Left kidney (tissue), 8 donors: ENCODE measurements around the gene PLA2G6. TPM values are rescaled to one million over a fixed set of nuclear protein-coding genes. Genes with fewer than 3 reads are reported as not detected.

Source experiments
- DNase-seq: peaks from one replicate; pipeline ENCODE4 v3.0.0-alpha.2; 2013
- long read RNA-seq, 8 donors: transcript quantifications; one replicate each; lab custom pipeline, GENCODE V29; 2026
- polyA plus RNA-seq: library from polyadenylated mRNA; unstranded; fragments of 120-200 nt; gene quantifications from one replicate; pipeline ENCODE4 v1.2.1, GENCODE V29; 2013; ENCODE audit not compliant: insufficient read length

Gene PLA2G6, protein sequence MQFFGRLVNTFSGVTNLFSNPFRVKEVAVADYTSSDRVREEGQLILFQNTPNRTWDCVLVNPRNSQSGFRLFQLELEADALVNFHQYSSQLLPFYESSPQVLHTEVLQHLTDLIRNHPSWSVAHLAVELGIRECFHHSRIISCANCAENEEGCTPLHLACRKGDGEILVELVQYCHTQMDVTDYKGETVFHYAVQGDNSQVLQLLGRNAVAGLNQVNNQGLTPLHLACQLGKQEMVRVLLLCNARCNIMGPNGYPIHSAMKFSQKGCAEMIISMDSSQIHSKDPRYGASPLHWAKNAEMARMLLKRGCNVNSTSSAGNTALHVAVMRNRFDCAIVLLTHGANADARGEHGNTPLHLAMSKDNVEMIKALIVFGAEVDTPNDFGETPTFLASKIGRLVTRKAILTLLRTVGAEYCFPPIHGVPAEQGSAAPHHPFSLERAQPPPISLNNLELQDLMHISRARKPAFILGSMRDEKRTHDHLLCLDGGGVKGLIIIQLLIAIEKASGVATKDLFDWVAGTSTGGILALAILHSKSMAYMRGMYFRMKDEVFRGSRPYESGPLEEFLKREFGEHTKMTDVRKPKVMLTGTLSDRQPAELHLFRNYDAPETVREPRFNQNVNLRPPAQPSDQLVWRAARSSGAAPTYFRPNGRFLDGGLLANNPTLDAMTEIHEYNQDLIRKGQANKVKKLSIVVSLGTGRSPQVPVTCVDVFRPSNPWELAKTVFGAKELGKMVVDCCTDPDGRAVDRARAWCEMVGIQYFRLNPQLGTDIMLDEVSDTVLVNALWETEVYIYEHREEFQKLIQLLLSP
- 50.9 TPM for polyA plus RNA-seq
- long read RNA-seq, donor 1, partial matches to known transcripts = 0 of 1 reads
- long read RNA-seq, donor 1, other reads (novel, unspliced or antisense) = 0 of 1 reads
- long read RNA-seq, donor 2, partial matches to known transcripts = 7 of 7 reads
- long read RNA-seq, donor 2, other reads (novel, unspliced or antisense) = 0 of 7 reads
- long read RNA-seq, donor 3 = 0 reads
- long read RNA-seq, donor 4 = 0 reads
- long read RNA-seq, donor 5, partial matches to known transcripts = 0 of 1 reads
- long read RNA-seq, donor 5, other reads (novel, unspliced or antisense) = 0 of 1 reads
- long read RNA-seq, donor 6 = 0 reads
- long read RNA-seq, donor 7, partial matches to known transcripts = 16 of 17 reads
- long read RNA-seq, donor 7, other reads (novel, unspliced or antisense) = 0 of 17 reads
- long read RNA-seq, donor 8, partial matches to known transcripts = 0 of 1 reads
- long read RNA-seq, donor 8, other reads (novel, unspliced or antisense) = 0 of 1 reads

DNA sequence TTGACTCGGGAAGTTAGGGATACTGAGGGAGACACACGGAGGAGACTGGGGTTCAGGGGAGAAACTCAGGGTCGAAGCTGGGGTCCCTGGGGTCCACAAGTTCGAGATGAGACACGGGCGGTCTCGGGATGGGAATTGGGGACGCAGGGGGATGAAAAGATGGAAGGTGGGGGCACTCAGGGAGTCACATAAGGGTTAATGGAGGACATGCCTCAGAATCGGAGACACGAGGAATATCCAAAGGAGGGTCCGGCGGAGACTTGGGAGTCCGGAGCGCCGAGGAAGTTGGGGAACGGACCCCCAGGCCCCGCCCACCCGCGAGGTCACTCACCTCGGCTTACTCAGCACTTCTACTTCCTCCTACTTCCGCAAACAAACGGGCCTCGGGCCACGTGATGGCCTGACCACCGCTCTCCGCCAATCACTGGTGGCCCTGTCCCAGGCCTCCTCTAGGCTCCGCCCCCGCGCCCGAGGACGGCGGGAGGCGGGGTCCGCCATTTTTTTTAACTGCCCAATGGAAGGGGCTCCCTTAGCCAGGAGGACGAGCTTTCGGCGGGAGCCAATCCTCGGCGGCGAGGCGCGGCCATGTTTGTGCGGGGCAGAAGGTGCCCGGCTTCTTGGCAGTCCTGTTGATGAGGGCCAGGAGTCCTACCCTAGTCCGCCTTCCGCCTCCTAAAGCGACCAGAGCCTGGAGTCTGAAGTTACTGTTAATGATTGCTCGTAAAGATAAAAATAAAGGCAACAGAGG is at the start of gene PLA2G6:
Gene PLA2G6 (minus strand): TSS at position 378 of the 748 bp plus-strand sequence. CDS start 12,404 bp downstream, outside the sequence.
- DNase-seq = peak; percentile 99

DNA sequence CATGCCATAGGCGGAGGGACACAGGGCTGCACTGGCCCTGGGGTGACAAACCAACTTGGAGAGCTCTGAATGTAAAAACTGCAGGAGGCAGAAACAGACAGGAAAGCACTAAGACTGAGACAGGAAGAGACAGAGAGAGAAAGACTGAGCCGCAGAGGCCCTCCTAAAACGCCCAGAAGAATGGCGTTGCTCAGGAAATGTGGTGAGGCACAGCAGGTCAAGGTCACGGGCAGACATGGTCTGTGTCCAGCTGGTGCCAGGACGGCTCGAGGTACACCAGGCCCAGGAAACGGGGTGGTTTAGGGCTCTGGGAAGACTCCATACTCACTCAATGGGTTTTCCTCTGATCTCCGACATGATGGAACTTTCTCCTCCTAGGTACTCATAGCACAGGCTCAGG is 49.3 kb upstream of the PLA2G6 start:
- DNase-seq = no peak

DNA sequence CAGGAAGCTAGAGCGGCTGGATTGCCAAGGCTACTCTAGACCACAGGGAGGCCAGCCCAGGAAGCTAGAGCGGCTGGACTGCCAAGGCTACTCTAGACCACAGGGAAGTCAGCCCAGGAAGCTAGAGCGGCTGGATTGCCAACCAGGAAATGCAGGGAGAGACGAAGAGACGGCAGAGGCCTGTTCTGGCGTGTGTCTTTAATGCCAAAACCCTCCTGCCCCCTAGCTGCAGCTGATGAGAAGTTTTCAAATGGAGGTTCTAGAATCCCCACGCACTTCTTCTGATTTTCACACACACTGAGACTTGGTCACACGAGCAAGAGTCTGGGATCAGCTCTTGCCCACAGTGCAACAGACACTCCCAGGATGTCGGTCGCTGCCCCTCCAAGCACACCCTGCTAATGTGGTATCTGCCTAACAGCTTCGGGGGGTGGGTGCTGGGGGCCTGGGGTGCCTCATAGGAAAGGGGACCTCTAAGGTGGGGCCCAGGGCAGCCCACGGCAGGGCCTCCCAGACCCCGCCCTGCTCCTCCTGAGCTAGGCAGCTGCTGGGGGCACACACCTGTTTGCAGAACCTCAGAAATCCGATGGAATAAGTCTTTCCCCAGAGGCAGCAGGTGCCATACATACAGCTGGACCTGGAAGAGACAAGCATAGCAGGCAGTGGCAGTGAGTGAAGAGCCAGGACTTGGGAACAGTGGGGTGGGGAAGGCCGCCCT is 48.6 kb upstream of the PLA2G6 start:
- DNase-seq = no peak

DNA sequence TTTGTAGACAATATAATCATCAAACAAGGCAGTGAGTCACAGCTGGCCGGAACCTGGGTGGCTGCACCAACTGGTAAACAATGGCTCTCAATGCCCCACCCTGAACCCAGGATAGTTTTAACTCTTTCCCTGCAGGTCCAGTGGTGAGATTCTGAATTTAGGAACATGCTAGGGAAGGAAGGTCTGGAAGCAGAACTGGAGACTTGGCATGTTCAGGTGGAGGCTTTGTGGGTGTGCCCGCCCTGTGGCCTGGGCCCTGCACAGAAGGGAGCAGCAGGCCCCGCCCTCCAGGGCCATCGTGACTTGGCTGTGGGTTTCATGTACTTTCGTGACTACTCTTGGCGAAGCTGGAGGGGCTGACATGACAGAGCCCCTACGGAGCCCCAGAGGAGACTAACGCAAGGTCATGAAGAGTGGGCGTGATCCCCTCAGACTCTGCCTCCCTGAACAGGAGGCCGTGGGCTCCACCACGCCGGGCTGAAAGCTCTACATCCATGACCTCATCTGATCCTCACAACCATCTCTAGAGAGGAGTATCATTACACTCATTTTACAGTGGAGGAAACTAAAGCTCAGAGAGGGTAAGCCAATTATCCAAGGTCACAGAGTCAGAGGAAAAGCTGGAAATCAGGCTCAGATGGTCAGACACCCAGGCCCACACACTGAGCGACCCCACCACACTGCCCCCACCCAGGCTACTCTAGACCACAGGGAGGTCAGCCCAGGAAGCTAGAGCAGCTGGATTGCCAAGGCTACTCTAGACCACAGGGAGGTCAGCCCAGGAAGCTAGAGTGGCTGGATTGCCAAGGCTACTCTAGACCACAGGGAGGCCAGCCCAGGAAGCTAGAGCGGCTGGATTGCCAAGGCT is 47.5 kb upstream of the PLA2G6 start:
- DNase-seq = no peak

DNA sequence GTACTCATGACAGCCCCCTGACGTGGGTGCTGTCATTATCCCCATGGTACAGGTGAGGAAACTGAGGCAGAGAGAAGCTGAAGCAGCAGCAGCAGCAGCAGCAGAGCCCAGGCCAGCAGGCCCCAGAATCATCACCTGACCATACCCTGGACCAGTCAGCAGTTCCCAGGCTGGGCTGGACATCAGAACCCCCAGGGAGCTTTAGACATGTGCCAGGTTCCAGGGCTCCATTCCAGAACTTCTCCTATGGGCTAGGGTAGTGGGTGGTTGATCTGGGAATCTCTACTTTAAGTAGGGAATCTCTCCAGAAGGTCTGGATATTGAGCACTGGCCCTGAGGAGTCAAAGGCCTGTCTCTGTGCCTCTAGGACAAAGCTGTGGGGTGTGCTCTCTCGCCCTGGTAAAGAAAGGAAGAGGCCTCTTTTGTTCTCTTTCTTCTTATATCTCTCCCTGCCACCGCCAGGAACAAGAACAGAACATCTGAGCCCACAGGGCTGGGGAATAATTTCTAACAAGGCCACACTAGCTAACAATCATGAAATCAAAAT is 46.8 kb upstream of the PLA2G6 start:
- no peak for DNase-seq

DNA sequence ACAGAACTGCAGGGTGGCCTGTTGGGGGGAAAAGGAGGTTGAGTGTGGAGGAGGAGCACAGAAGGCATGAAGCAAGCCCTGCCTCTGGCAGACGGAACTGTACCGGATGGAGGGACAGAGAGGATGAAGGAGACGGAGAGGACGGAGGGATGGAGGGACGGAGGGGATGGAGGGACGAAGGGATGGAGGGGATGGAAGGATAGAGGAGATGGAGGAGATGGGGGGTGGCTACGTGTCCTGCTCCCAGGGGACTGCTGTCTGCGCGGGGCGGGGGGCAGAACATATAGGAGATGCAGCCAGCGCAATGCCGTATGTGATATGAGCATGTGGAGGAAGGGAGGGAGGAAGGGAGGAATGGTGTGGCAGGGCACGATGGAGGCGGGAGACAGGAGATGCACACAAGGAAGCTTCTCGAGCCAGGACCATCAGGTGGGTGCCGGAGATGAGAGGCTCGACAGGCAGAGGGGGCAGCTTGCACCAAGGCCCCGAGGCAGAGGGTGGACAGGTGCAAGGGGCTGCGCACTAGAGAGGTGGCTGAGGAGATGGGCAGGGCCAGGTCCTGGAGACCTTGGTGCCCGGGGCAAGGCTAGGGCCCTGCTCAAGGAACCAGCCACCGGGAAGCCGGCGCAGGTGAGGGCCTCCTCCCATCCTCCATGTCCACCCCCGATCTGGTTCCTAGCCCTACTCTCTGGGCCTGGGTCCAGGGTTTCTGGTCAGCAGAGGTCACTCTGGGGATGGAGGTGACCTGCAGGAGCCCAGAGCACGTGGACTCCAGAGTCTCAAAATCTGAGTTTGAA is 45.4 kb upstream of the PLA2G6 start:
- DNase-seq = no peak

DNA sequence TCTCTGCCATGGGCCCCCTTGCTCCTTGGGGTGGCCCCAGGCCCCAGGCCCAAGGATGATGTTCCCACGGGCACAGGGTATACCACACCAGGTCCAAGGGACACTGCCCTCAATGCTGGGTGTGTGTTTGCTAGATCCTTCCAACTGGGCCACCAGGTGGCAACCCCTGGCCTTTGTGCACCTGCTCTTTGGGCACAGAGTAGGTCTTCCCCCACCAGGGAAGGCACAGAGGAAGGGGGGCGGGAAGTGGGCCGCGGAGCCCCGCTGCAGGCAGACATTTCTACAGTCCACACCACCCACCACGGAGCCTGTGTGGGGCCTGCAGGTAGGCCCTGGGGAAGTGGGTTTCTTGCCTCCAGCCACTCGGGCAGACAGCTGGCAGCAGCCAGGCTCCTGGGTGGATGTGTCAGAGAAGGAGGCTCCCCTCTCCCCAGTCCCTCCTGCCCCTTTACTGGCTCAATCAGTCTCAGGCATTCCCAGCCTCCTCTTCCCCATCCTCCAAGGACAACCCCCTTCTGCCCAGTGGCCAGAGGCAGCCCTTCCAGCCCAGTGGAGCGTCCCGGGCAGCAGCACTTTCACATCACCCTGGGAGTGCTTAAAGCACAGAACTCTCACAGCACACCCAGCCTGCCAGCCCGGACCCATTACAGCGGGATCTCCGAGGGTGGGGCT is 41.8 kb upstream of the PLA2G6 start:
- no peak for DNase-seq

DNA sequence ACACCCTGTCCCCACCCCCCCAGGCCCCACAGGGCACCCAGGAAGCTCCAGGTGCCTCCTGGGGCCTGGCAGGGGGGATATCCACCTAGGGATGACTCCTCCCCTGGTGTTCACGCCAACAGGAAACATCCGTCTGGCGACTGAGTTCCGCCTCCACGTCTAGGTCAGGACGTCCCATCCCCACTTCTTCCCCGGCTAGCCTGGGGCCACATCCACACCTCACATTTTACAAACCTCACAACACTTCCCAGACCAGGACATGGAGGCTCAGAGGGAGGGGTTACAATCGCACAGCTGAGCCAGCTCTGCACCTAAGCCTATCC is 41.1 kb upstream of the PLA2G6 start:
- DNase-seq = no peak

DNA sequence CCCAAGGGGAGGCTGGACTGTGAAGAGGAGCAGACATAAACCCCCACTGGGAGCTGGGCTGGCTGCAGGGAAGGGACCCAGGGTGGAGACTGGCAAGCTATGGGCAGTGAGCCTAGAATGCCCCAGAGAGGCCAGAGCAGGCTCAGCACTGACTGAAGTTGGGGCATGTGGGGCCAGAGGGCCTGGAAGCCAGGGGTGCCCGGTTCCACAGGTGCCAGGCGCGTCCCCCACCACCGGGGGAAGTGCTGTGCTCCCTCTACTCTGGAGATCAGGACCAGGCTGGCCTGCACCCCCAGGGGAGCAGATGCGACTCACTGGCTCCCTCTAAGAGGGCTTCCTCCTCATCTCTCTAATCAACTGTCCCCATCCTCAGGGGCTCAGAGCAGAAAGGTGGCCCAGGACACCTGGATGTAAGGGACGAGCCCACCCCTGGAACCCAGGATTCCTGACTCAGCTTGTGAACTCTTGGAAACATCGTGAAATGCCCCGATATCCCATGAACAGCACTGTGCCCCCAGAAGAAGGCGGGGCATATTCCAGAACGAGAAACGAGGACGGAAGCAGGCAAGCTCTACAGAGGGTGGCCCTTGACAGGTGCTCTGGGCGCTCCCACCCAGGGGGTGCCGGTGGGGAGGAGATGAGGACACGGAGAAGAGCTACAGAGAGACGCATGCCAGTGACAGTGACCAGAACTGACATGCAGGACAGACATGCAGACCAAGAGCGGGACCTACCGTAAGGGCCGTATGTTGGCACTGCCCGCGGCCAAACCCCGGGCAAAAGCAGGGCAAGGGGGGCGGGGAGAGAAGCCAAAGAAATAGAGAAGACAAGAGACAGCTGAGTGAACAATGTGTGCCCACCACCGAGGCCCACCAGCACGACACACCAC is 40.5 kb upstream of the PLA2G6 start:
- DNase-seq = no peak

DNA sequence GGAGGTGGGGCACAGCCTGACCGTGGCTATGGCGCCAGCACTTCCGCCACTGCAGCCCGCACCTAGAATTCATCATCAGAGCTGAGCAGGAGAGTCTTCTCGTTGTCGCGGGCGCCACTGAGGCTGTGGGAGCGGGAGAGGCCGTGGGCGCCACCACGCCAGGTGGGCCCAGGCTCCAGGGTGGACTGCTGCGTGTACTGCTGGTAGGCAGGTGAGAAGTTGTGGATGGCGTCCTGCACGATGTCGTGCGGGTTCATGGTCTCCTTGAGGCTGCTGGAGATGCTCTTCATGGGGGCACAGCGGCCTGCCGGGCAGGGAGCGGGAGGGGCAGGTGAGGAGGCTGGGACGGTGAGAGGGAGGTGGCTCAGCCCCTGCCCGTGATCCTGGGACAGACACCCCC is 39.8 kb upstream of the PLA2G6 start:
- no peak for DNase-seq

DNA sequence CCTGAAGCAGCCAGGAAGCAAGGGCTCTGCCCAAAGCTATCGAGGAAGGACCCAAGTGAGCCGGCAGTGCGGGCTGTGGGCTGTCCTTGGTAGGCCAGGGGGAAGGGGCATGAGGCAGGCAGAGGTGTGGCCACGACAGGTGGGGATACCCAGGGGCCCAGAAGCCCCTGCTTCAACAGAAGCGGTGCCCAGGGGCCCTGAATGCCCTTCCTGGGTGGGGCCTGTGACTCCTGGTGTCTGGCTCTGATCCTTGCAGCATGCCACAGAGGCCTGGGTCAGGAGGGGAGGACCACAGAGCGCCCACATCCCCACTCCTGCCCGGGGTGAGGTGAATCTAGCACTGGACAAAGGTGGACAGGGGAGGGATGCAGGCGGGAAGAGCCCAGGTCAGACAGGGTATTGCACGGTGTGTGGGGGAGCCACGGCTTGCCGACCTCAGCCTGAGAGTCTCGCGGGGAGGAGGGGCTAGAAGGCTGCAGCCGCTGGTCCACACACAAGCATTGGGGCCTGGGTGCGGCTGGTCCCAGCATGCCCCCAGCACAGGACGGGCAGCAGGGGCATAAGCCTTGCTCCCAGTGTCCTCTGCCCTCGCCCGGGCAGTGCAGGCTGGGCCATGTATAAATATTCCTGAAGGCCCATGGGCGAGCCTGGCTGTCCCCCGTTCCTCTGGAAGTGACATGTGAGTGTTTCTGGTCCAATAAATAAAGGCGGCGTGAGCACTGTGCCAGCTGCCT is 39.2 kb upstream of the PLA2G6 start:
- no peak for DNase-seq

DNA sequence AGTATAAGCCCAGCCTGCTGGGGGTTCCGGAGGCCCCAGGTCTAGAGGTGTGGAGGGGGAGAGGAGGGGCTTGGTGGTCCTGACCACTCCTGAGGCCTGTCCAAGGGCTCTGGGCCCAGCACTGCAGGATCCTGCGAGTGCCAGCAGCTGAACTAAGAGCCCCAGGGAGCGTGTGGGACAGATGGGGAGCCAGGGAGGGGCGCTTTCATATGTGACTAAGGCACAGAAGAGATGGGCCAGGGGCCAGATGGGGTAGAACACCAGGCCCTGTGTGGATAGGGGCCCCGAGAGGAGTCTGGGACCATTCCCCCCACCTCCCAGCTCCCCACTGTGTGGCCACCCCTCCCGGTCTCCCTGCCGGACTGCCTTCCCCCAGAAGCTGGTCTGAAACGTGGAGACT is 38.5 kb upstream of the PLA2G6 start:
- no peak for DNase-seq

DNA sequence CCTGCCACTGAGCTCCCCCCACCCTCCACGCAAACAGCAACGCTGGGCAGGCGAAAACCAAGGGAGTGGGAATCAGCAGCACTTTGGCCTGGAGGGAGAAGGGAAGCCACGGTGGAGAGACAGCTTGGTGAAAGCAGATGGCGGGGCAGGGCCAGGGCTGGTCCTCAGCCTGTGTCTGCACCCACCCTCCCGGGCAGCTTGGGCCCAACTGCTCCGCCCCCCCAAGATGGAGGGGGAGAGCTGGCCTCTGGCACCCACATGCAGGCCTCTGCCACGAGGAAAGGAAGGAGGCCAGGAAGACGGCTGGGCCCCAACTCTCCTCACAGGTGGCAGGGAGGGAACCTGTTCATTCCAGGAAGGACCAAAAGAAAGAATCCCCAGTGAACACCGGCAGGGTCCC is 38.0 kb upstream of the PLA2G6 start:
- no peak for DNase-seq

DNA sequence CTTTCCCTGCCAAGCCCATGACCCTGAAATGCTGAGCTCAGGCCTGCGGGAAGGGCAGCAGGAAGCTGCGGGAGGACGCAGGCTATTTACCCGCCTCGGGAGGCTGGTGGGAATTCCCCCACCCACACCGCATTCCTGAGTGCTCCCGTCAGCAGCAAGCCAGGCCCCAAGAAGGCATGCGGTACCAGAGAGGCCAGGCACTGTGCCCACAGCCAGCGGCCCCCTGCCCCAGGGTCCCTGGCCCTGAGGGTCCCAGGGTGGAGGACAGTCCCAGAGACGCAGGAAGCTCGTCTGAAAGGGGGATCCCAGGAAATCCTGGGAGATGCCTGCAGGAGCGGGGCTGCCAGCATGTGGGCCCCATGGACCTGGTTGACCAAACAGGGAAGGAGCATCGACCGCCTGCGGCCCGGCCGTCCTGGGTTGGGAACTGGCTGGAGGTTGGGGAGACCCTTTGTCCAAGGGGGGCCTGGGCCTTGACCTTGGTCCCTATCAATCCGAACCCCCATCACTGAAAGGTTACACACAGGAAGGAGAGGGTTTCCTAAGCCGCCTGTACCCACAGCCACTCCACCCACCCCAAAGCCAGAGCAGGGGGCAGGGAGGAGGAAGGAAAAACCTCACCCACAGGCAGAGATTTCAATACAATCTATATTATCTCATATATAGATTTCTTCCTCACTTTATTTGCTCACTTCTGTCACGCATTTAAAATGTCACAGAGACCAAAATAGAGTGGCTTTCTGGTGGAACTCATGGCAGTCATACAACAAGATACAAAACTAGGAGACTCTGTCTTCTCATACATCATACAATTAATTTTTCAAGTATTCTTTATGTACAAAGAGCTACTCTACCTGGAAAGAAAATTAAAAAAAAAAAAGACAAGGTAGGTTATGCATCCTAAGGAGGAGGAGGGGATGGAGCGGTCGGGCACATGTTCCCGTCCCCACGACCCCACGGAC is 37.3 kb upstream of the PLA2G6 start:
- DNase-seq = no peak
